Mucosa of descending colon (tissue), 3 donors: Measurements from ENCODE around the gene SPOP. TPM values are rescaled to one million over a fixed set of nuclear protein-coding genes. Genes with fewer than 3 reads are reported as not detected.
"Not testable (repeated sequence)": the region's sequence is repeated elsewhere in the genome, so short reads cannot be mapped to it uniquely, and the experiment has no call there.

Source experiments
- ATAC-seq: fragments of 200-7000 bp; cut with Tn5 transposase; one replicate; pipeline ENCODE4 v1.9.1; 2020; ENCODE audit warnings: mild to moderate bottlenecking, moderate library complexity
- DNase-seq, 3 donors: peaks; one replicate each; pipeline ENCODE4 v3.0.0-alpha.2; 2020
- H3K36me3 ChIP-seq: fragments of 200-600 bp; one replicate; pipeline ENCODE4 v1.8.0; 2021; ENCODE audit warnings: low read depth, mild to moderate bottlenecking
- H3K4me1 ChIP-seq: fragments of 200-600 bp; one replicate; pipeline ENCODE4 v1.8.0; 2021; ENCODE audit warnings: low read depth, mild to moderate bottlenecking
- H3K4me3 ChIP-seq: fragments of 200-600 bp; one replicate; pipeline ENCODE4 v1.8.0; 2021; ENCODE audit warnings: mild to moderate bottlenecking
- H3K9me3 ChIP-seq: fragments of 200-600 bp; one replicate; pipeline ENCODE4 v1.8.0; 2021; ENCODE audit warnings: mild to moderate bottlenecking
- CTCF ChIP-seq: fragments of 200-600 bp; IDR thresholded peaks from one replicate; pipeline ENCODE4 v1.8.0; 2022; ENCODE audit warnings: antibody characterized with exemption, mild to moderate bottlenecking
- intact Hi-C, 2 donors: fragments of 100-400 bp; cut with DNase I in 1 of 2; cut with micrococcal nuclease in 1 of 2; formaldehyde crosslinking; loops; one replicate each; pipeline versions ENCODE4 v1.11.0 to v1.11.1; 2022; cut with DNase I, micrococcal nuclease
- total RNA-seq, 3 donors: library from RNA; stranded (reverse); fragmentation: NEBNext Ultra II Directional in 2 of 3; extraction: Animal tissue kit (Norgen Biotek cat#: 25700) in 2 of 3; gene quantifications; one replicate each; pipeline versions ENCODE4 v1.2.1 to v1.2.4, GENCODE V29; 2021 to 2023
- donor health status: DM: no; HTN: no; CAD: no; lungs with moderate emphysema.
- donor health status: DM: no; HTN: no; CAD: no.
- donor health status: DM: no; HTN: yes; CAD: no.

Gene SPOP
- total RNA-seq, 3 donors from 2014 or later, result 47.6 to 213 (median 56.2) TPM

GRCh38 chr17:49676276-49676868 is 1.5 kb downstream of the SPOP start:
- DNase-seq (no peak), ATAC-seq (no peak)
- no peak overlapping the region for H3K4me3 ChIP-seq
- H3K9me3 ChIP-seq, result no peaks in the 10 kb centered on the region
- H3K4me1 ChIP-seq, result peaks cover 30% of the 10 kb centered on the region
- intact Hi-C loops, result no loop called here
- peaks cover 3% of the 10 kb centered on the region for H3K36me3 ChIP-seq
- TF ChIP-seq CTCF, result no peak

- Histone ChIP-seq H3K9me3 (no peaks in the 10 kb centered on the region), H3K36me3 (peaks cover 3% of the 10 kb centered on the region), H3K4me1 (peaks cover 30% of the 10 kb centered on the region), H3K4me3 (no peak overlapping the region)
- ATAC-seq (no peak), DNase-seq (no peak)
- no peak for TF ChIP-seq CTCF
- intact Hi-C loops, result no loop called here
Measured at GRCh38 chr17:49674507-49674906, 3.4 kb downstream of the SPOP start.

- H3K4me3 ChIP-seq, H3K36me3 ChIP-seq, DNase-seq, H3K9me3 ChIP-seq, ATAC-seq, intact Hi-C loops: not testable (repeated sequence)
- H3K4me1 ChIP-seq, result peaks cover 30% of the 10 kb centered on the region
Measured at GRCh38 chr17:49673679-49674078, 4.2 kb downstream of the SPOP start.

GRCh38 chr17:49670641-49671040 is 7.3 kb downstream of the SPOP start:
- ATAC-seq, result no peak
- H3K9me3 ChIP-seq, result no peaks in the 10 kb centered on the region
- no peaks in the 10 kb centered on the region for H3K36me3 ChIP-seq
- intact Hi-C loops, result no loop called here
- no peak for TF ChIP-seq CTCF
- no peak overlapping the region for H3K4me3 ChIP-seq
- H3K4me1 ChIP-seq, result peaks cover 15% of the 10 kb centered on the region
- no peak for DNase-seq

- intact Hi-C loops, result no loop called here
- H3K4me1 ChIP-seq, result peaks cover 11% of the 10 kb centered on the region
- no peak for DNase-seq
- H3K9me3 ChIP-seq, result no peaks in the 10 kb centered on the region
- TF ChIP-seq CTCF, result no peak
- no peak overlapping the region for H3K4me3 ChIP-seq
- no peaks in the 10 kb centered on the region for H3K36me3 ChIP-seq
- ATAC-seq, result no peak
Measured at GRCh38 chr17:49670002-49670401, 7.9 kb downstream of the SPOP start.

- no peak for ATAC-seq
- intact Hi-C loops, result no loop called here
Measured at GRCh38 chr17:49667854-49668253, 10.0 kb downstream of the SPOP start.

More at GRCh38 chr17:49667854-49668253, 10.0 kb downstream of the SPOP start:
- Histone ChIP-seq H3K4me3 (no peak overlapping the region), H3K36me3 (no peaks in the 10 kb centered on the region), H3K4me1 (peaks cover 11% of the 10 kb centered on the region), H3K9me3 (no peaks in the 10 kb centered on the region)
- no peak for TF ChIP-seq CTCF
- DNase-seq, result no peak
